Astrocyte of the cerebellum (primary cell): ENCODE results near the gene HTRA3.

Experiments
- DNase-seq: peaks from one replicate; pipeline ENCODE4 v3.0.0-alpha.2; 2011; ENCODE audit warnings: low read depth
- H3K4me3 ChIP-seq: 2 replicates; pipeline ENCODE4 v1.5.1; 2011; ENCODE audit warnings: mild to moderate bottlenecking, low read depth, low read length, moderate library complexity
- CTCF ChIP-seq: IDR thresholded peaks from 2 replicates; pipeline ENCODE4 v1.5.1; 2012; ENCODE audit warnings: low read length, low read depth, moderate library complexity, mild to moderate bottlenecking; ENCODE audit errors: missing control alignments
- in situ Hi-C: cut with HindIII; loops from 2 replicates; pipeline ENCODE4 v1.10.0; 2017; ENCODE audit warnings: low sequenced_read_pairs

Gene HTRA3

GRCh38 chr4:8237256-8237989, 32.1 kb upstream of the HTRA3 start:
- no peak for DNase-seq
- in situ Hi-C loops = no loop called here
- no peak overlapping the region for H3K4me3 ChIP-seq
- no peak for TF ChIP-seq CTCF

- no peak overlapping the region for H3K4me3 ChIP-seq
- no peak for TF ChIP-seq CTCF
- DNase-seq = no peak
- in situ Hi-C loops = no loop called here
Measured at GRCh38 chr4:8238036-8238511, 31.5 kb upstream of the HTRA3 start.

- in situ Hi-C loops = no loop called here
- no peak for DNase-seq
- H3K4me3 ChIP-seq = no peak overlapping the region
- peak; percentile 42 for TF ChIP-seq CTCF
Measured at GRCh38 chr4:8238515-8239053, 31.0 kb upstream of the HTRA3 start.

- in situ Hi-C loops = no loop called here
- no peak overlapping the region for H3K4me3 ChIP-seq
Measured at GRCh38 chr4:8239226-8239625, 30.3 kb upstream of the HTRA3 start.

GRCh38 chr4:8239661-8240060, 29.9 kb upstream of the HTRA3 start:
- TF ChIP-seq CTCF = no peak
- DNase-seq = no peak
- in situ Hi-C loops = no loop called here
- no peak overlapping the region for H3K4me3 ChIP-seq

More at GRCh38 chr4:8239226-8239625, 30.3 kb upstream of the HTRA3 start:
- DNase-seq = no peak
- no peak for TF ChIP-seq CTCF

GRCh38 chr4:8240211-8241041, 29.1 kb upstream of the HTRA3 start:
- H3K4me3 ChIP-seq = no peak overlapping the region
- TF ChIP-seq CTCF = no peak
- in situ Hi-C loops = no loop called here
- DNase-seq = no peak
